Placental pericyte (primary cell): ENCODE data around the gene SHOC2. TPM values are rescaled to one million over a fixed set of nuclear protein-coding genes. Genes with fewer than 3 reads are reported as not detected.

ENCODE experiments used
- small RNA-seq: library from RNA; depleted of rRNA; stranded (forward); fragments of <200 nt; gene quantifications from one replicate; pipeline ENCODE3, GENCODE V24; 2012; ENCODE audit warnings: low replicate concordance
- total RNA-seq: library from RNA; depleted of rRNA; stranded (reverse); fragments of >200 nt; gene quantifications from 2 replicates; pipeline ENCODE4 v1.2.3, GENCODE V29; 2012

Gene SHOC2
- 29.3 and 49.8 TPM in 2 replicates for total RNA-seq

DNA sequence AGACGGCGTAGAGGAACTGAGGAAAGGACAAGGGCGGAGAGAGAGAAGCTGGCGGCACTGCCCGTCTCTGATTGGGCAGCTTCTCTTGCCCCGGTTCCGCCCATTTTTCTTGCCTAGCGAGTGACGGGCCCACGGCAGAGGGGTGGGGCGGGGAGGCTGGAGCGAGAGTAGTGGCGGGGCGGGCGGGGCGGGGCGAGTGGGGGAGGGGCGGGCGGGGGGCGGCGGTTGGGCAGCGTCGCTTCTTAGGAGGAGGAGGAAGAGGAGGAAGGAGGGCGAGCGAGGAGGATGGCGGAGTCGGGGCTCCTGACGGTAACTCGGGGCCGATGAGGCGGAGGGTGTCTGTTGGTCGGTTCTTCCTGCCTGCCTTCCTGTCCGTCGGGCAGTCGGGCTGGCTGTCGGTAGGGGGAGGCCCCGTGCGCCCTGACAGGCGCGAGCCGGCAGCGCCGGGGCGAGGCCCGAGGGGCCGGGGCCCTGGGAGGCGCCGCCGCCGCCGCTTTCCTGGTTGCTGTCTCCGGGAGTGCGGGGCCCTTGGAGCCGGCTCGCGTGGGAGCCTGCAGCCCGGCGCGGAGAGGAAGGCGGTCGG is at the start of gene SHOC2:
TSS of gene SHOC2 (plus strand) at position 256 of the 583 bp plus-strand sequence. CDS start 44,755 bp downstream, outside the sequence.

GRCh38 chr10:110871298-110872084 is 47.9 kb upstream of the SHOC2 start, which contains the start of gene PDCD4:
Gene PDCD4, plus strand, starts transcription at chr10:110871928. Its CDS starts 4,100 bp downstream, at chr10:110876028.

DNA sequence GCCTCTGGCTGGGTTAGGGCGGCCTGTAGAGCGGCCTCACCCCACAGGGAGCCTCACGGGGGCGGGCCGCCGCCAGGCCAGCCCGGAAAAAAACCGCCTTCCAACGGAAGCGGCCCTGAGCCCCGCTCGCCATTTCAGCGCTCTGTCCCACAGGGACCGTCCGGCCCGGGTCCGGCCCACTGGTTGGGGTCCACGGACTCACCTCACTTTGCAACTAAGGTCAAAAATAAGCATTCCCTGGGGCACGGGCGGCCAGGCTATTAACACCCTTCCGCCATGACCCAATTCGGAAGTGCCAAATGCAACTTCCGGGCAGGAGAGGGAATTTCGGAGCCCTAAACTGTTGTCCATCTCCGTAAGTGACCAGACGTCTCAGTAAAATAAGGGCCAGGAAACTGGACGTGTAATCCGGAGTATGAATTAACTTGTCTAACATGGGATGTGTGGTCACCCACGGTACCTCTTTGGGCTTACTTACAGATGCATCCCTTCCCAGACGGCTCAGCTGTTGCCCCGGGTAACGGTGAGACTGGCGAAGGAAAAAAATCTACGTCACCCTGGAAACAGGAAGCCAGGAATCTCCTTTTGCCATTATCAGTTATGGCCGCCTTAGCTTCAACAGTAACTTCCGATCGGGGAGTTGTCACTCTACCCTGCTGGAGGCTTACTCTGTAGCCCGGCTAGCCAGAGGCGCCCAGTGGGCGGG is 608 bp upstream of the SHOC2 start, which contains the start of gene BBIP1:
TSS of gene BBIP1 (minus strand) at position 538 of the 706 bp plus-strand sequence. CDS start 1,023 bp downstream, outside the sequence.

Small RNAs within 50 kb of the gene (small RNA-seq; reads per million reads assigned to genes)
- not detected for gene MIR548E

Other genes with a start within 250 kb of the SHOC2 start
- 13.3 and 44.4 TPM in 2 replicates for gene PDCD4, start 47.7 kb upstream of the SHOC2 start, total RNA-seq
- 22.8 and 25.6 TPM in 2 replicates for gene BBIP1, start 424 bp upstream of the SHOC2 start, total RNA-seq
- 0.14 TPM in 1 of 2 replicates, not detected in the other for gene ADRA2A, start 157.4 kb downstream of the SHOC2 start, total RNA-seq